Measurements from ENCODE around the gene GPR17. TPM values are rescaled to one million over a fixed set of nuclear protein-coding genes. Genes with fewer than 3 reads are reported as not detected.

GPR17 gene
- total RNA-seq, 4 donors from 2014 or later, result not detected

GRCh38 chr2:127658641-127659407, 12.9 kb downstream of the GPR17 start:
- Histone ChIP-seq H3K27ac (peak overlapping the region; percentile 59 to 87 (median 69)), H3K9me3 (no peaks in the 10 kb centered on the region), H3K36me3 (peaks cover 0 to 23% (median 0%) of the 10 kb centered on the region in 3 donors), H3K4me1 (peaks cover 11 to 91% (median 62%) of the 10 kb centered on the region in 3 donors), H3K4me3 (no peak overlapping the region), H3K27me3 (peaks cover 0 to 9% (median 0%) of the 10 kb centered on the region in 4 donors)
- intact Hi-C loops (cut with DNase I), result no loop called here
- TF ChIP-seq POLR2A (IDR thresholded peaks at IDR 0.05) (no peak), CTCF (IDR thresholded peaks at IDR 0.05) (no peak)
- WGBS, 2 donors, result 85 to 92% methylated on average over 13 to 17 of the region's 20 CpGs
- DNase-seq, result no peak

- peaks cover 0 to 17% (median 0%) of the 10 kb centered on the region in 4 donors for H3K27me3 ChIP-seq
- peaks cover 16 to 98% (median 64%) of the 10 kb centered on the region in 3 donors for H3K4me1 ChIP-seq
- WGBS, 2 donors, result 48 to 65% methylated on average over 5 to 11 of the region's 14 CpGs
- H3K27ac ChIP-seq, result peak overlapping the region; percentile 59 to 87 (median 69)
- no peaks in the 10 kb centered on the region for H3K9me3 ChIP-seq
- H3K36me3 ChIP-seq, result peaks cover 0 to 16% (median 0%) of the 10 kb centered on the region in 3 donors
- TF ChIP-seq CTCF (IDR thresholded peaks at IDR 0.05) (no peak), POLR2A (IDR thresholded peaks at IDR 0.05) (no peak)
- no peak for DNase-seq
- peak overlapping the region in 1 of 4 donors; percentile 23 for H3K4me3 ChIP-seq
- intact Hi-C loops (cut with DNase I), result no loop called here
Observed at GRCh38 chr2:127659408-127660290, 13.7 kb downstream of the GPR17 start.

- peak overlapping the region in 3 of 4 donors; percentile 60 to 82 (median 78) for H3K27ac ChIP-seq
- H3K27me3 ChIP-seq, result peaks cover 0 to 23% (median 0%) of the 10 kb centered on the region in 4 donors
- WGBS, 2 donors, result 82 to 84% methylated on average over 10 of the region's 10 CpGs
- no peak for DNase-seq
- TF ChIP-seq POLR2A (IDR thresholded peaks at IDR 0.05), result no peak
- TF ChIP-seq CTCF (IDR thresholded peaks at IDR 0.05), result no peak
- H3K9me3 ChIP-seq, result no peaks in the 10 kb centered on the region
- H3K4me1 ChIP-seq, result peaks cover 16 to 98% (median 70%) of the 10 kb centered on the region in 3 donors
- H3K4me3 ChIP-seq, result no peak overlapping the region
- intact Hi-C loops (cut with DNase I), result no loop called here
- H3K36me3 ChIP-seq, result peaks cover 0 to 11% (median 0%) of the 10 kb centered on the region in 3 donors
Observed at GRCh38 chr2:127660291-127660578, 14.3 kb downstream of the GPR17 start.

GRCh38 chr2:127661072-127661649, 15.2 kb downstream of the GPR17 start:
- DNase-seq, result no peak
- no peak overlapping the region for H3K4me3 ChIP-seq
- no peak for TF ChIP-seq CTCF (IDR thresholded peaks at IDR 0.05)
- no peak for TF ChIP-seq POLR2A (IDR thresholded peaks at IDR 0.05)
- intact Hi-C loops (cut with DNase I), result no loop called here
- H3K36me3 ChIP-seq, result peaks cover 0 to 9% (median 0%) of the 10 kb centered on the region in 3 donors
- no peaks in the 10 kb centered on the region for H3K9me3 ChIP-seq
- peaks cover 0 to 23% (median 0%) of the 10 kb centered on the region in 4 donors for H3K27me3 ChIP-seq
- WGBS, 2 donors, result 70 to 71% methylated on average over 5 to 7 of the region's 14 CpGs
- peak overlapping the region; percentile 29 to 82 (median 68) for H3K27ac ChIP-seq
- H3K4me1 ChIP-seq, result peaks cover 16 to 98% (median 68%) of the 10 kb centered on the region in 3 donors

Measured in esophagus squamous epithelium (tissue), 5 donors.